AG04450 (cell line): Measurements from ENCODE around the gene RAB11B. TPM values are rescaled to one million over a fixed set of nuclear protein-coding genes. Genes with fewer than 3 reads are reported as not detected.

Experiments used
- CTCF ChIA-PET: fragments of 300-600, 350-600 bp; formaldehyde crosslinking; extraction: SDS; loops from one replicate; lab custom pipeline; 2022; ENCODE audit warnings: antibody characterized with exemption, inconsistent platforms; lab: Charles Lee
- POLR2A ChIA-PET: fragments of 350-600 bp; formaldehyde crosslinking; extraction: SDS; loops from one replicate; lab custom pipeline; 2021; ENCODE audit warnings: antibody characterized with exemption, inconsistent platforms; lab: Yijun Ruan, JAX
- DNase-seq: peaks from one replicate; pipeline ENCODE4 v3.0.0-alpha.2; 2011; ENCODE audit warnings: low read depth, low spot score
- H3K27ac ChIP-seq: one replicate; pipeline ENCODE4 v1.5.1; 2012; ENCODE audit warnings: low read depth, low read length, control low read depth
- H3K27me3 ChIP-seq: one replicate; pipeline ENCODE4 v1.6.0; 2012; ENCODE audit warnings: low read length; ENCODE audit not compliant: control insufficient read depth, insufficient read depth
- H3K4me3 ChIP-seq: 2 replicates; pipeline ENCODE4 v1.5.1; 2011; ENCODE audit warnings: mild to moderate bottlenecking, low read depth, low read length, control low read depth
- H3K9me3 ChIP-seq: 2 replicates; pipeline ENCODE4 v1.5.1; 2012; ENCODE audit warnings: low read length; ENCODE audit not compliant: control insufficient read depth, insufficient read depth
- polyA plus RNA-seq: library from polyadenylated mRNA; depleted of rRNA; stranded (reverse); fragments of >200 nt; gene quantifications from 2 replicates; pipeline ENCODE4 v1.2.3, GENCODE V29; 2011
- TF ChIP-seq, protein P1 (sequence below): IDR thresholded peaks from 2 replicates; pipeline ENCODE4 v1.5.1; 2011; ENCODE audit warnings: low read depth, low read length, control low read depth, inconsistent platforms

RAB11B gene
- polyA plus RNA-seq, 1 experiment = 25.3 TPM

DNA sequence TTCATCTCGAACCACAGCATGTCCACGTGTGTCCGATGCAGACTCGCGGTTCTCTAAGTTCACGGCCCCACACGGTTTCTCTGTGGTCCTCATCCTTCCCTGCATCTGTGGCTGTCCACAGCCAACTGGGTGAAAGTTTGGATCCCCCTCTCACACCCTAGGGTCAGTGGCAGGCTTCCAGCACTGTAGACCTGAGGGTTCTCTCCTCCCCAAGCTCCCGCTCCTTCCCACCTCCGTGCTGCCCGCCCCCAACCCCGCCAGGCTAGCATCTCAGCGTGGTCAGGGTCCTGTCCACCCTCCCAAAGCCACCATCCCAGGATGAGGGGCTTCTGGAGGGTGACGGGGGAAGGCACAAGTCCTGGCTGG is 23.2 kb upstream of the RAB11B start:
- H3K4me3 ChIP-seq = peak overlapping the region; percentile 17; the same call in 1 of the 2 replicates
- TF ChIP-seq, protein P1, sequence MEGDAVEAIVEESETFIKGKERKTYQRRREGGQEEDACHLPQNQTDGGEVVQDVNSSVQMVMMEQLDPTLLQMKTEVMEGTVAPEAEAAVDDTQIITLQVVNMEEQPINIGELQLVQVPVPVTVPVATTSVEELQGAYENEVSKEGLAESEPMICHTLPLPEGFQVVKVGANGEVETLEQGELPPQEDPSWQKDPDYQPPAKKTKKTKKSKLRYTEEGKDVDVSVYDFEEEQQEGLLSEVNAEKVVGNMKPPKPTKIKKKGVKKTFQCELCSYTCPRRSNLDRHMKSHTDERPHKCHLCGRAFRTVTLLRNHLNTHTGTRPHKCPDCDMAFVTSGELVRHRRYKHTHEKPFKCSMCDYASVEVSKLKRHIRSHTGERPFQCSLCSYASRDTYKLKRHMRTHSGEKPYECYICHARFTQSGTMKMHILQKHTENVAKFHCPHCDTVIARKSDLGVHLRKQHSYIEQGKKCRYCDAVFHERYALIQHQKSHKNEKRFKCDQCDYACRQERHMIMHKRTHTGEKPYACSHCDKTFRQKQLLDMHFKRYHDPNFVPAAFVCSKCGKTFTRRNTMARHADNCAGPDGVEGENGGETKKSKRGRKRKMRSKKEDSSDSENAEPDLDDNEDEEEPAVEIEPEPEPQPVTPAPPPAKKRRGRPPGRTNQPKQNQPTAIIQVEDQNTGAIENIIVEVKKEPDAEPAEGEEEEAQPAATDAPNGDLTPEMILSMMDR = no peak
- peaks cover 3% of the 10 kb centered on the region for H3K27me3 ChIP-seq
- CTCF ChIA-PET = interaction anchor here (1.5 to 2.3 kb wide), 2 partner anchors 13 to 19 kb away, joined by 6 to 17 read pairs; no protein-coding TSS in a partner anchor
- peaks cover 5% of the 10 kb centered on the region; the same call in 1 of the 2 replicates for H3K9me3 ChIP-seq
- peak overlapping the region; percentile 52 for H3K27ac ChIP-seq
- POLR2A ChIA-PET = interaction anchor here (0.6 to 1.9 kb wide), 7 partner anchors 12 to 130 kb away, joined by 3 to 18 read pairs (median 7); partner anchors contain the start of gene RAB11B
- DNase-seq = no peak

DNA sequence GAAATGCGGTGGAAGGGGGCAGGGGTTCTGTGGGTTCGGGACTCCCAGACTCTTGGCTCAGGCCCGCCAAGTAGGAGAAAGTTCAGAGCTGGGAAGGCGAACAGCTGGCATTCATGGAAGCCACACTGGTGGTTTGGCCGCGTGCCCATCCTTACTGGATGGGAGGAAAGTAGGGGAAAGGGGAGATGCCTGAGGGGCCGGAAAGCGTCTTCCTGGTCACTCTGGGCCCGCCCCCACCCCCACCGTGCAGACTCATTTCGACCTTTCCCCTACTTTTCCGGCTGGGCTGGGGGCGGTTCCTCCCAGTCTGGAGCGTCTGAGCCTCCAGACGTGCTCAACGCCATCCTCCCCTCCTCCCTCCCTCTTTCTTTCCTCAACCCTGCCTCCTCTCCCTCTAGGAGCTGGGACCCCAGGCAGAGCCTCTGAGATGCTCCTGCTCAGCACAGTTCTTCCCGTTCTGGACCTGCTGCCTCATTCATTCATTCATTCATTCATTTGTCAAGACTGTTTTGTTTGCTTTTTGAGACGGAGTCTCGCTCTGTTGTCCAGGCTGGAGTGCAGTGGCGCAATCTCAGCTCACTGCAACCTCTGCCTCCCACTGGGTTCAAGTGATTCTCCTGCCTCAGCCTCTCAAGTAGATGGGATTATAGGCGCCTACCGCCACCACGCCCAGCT is 22.7 kb upstream of the RAB11B start:
- Histone ChIP-seq H3K27ac (peak overlapping the region; percentile 52), H3K4me3 (peak overlapping the region; percentile 37), H3K9me3 (peaks cover 5% of the 10 kb centered on the region; the same call in 1 of the 2 replicates), H3K27me3 (peaks cover 3% of the 10 kb centered on the region)
- peak; percentile 96 for DNase-seq
- ChIA-PET POLR2A (interaction anchor here (0.6 to 1.9 kb wide), 7 partner anchors 12 to 130 kb away, joined by 3 to 18 read pairs (median 7); partner anchors contain the start of gene RAB11B), CTCF (interaction anchor here (1.5 to 2.3 kb wide), 2 partner anchors 14 to 19 kb away, joined by 6 to 17 read pairs; no protein-coding TSS in a partner anchor)
- TF ChIP-seq, protein P1 = no peak

DNA sequence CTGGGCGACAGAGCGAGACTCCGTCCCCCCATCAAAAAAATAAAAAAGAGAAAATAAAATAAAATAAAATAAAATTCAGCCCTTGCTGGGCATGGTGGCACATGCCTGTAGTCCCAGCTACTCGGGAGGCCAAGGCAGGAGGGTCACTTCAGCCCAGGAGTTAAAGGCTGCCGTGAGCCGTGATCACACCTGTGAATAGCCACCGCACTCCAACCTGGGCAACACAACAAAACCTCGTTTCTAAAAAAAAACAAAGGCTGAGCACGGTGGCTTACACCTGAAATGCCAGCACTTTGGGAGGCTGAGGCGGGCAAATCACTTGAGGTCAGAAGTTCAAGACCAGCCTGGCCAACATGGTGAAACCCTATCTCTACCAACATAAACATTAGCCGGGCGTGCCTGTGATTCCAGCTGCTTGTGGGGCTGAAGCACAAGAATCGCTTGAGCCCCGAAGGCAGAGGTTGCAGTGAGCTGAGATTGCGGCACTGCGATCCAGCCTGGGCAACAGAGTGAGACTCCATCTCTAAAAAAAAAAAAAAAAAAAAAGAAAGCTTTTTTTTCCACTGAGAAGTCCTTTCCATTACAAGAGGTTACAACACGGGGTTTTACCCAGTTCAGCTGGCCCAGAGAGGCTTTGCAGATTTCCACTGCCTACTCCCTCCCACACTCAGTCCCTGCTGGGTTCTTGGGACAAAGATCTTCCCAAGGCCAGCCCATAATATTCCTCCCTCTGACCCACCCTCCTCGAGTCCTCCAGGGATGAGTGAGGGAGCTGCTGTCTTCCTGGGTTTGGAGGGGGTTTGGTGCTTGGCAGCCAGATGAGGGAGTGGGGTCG is 19.8 kb upstream of the RAB11B start:
- DNase-seq = no peak
- peaks cover 3% of the 10 kb centered on the region for H3K27me3 ChIP-seq
- TF ChIP-seq, protein P1 = no peak
- no peak overlapping the region for H3K27ac ChIP-seq
- ChIA-PET POLR2A (interaction anchor here (0.7 to 1.6 kb wide), 4 partner anchors 8 to 53 kb away, joined by 4 to 7 read pairs (median 5); partner anchors contain the start of gene RAB11B), CTCF (interaction anchor here (0.6 to 2.5 kb wide), 2 partner anchors 16 to 19 kb away, joined by 4 to 12 read pairs; no protein-coding TSS in a partner anchor)
- peaks cover 5% of the 10 kb centered on the region; the same call in 1 of the 2 replicates for H3K9me3 ChIP-seq
- H3K4me3 ChIP-seq = no peak overlapping the region

DNA sequence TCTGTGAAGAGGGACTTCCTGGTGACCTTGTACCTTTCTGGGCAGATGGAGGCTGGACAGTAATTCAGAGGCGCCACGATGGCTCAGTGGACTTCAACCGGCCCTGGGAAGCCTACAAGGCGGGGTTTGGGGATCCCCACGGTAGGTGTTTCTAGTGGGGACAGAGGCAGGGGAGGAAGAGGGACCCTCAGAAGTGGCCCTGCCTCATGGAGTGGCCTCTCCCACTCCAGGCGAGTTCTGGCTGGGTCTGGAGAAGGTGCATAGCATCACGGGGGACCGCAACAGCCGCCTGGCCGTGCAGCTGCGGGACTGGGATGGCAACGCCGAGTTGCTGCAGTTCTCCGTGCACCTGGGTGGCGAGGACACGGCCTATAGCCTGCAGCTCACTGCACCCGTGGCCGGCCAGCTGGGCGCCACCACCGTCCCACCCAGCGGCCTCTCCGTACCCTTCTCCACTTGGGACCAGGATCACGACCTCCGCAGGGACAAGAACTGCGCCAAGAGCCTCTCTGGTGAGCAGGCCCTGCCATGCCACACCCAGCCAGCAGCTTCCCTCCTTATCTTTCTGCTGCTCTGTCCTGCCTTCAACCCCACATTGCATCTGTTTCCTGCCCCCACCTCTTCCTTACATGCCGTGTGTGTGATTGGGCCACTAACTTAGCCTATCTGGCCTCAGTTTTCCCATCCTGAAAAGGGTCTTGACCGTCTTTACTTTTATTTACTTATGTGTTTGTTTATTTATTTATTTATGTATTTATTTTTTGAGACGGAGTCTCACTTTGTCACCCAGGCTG is 19.0 kb upstream of the RAB11B start:
- POLR2A ChIA-PET = interaction anchor here (0.7 to 1.6 kb wide), 3 partner anchors 9 to 20 kb away, joined by 4 to 7 read pairs (median 6); partner anchors contain the start of gene RAB11B
- CTCF ChIA-PET = interaction anchor here (0.6 to 2.5 kb wide), 2 partner anchors 17 to 19 kb away, joined by 4 to 12 read pairs; no protein-coding TSS in a partner anchor
- Histone ChIP-seq H3K27ac (no peak overlapping the region), H3K9me3 (peaks cover 2% of the 10 kb centered on the region; the same call in 1 of the 2 replicates), H3K27me3 (no peaks in the 10 kb centered on the region), H3K4me3 (no peak overlapping the region)
- TF ChIP-seq, protein P1 = no peak
- no peak for DNase-seq
